ENCODE measurements around the gene HS3ST3A1. TPM values are rescaled to one million over a fixed set of nuclear protein-coding genes. Genes with fewer than 3 reads are reported as not detected.

The HS3ST3A1 gene
- total RNA-seq, 1 experiment from 2014 or later = not detected

- DNase-seq (ENCODE audit: low read depth, low spot score) (no peak), ATAC-seq (no peak)
- TF ChIP-seq, protein P1, sequence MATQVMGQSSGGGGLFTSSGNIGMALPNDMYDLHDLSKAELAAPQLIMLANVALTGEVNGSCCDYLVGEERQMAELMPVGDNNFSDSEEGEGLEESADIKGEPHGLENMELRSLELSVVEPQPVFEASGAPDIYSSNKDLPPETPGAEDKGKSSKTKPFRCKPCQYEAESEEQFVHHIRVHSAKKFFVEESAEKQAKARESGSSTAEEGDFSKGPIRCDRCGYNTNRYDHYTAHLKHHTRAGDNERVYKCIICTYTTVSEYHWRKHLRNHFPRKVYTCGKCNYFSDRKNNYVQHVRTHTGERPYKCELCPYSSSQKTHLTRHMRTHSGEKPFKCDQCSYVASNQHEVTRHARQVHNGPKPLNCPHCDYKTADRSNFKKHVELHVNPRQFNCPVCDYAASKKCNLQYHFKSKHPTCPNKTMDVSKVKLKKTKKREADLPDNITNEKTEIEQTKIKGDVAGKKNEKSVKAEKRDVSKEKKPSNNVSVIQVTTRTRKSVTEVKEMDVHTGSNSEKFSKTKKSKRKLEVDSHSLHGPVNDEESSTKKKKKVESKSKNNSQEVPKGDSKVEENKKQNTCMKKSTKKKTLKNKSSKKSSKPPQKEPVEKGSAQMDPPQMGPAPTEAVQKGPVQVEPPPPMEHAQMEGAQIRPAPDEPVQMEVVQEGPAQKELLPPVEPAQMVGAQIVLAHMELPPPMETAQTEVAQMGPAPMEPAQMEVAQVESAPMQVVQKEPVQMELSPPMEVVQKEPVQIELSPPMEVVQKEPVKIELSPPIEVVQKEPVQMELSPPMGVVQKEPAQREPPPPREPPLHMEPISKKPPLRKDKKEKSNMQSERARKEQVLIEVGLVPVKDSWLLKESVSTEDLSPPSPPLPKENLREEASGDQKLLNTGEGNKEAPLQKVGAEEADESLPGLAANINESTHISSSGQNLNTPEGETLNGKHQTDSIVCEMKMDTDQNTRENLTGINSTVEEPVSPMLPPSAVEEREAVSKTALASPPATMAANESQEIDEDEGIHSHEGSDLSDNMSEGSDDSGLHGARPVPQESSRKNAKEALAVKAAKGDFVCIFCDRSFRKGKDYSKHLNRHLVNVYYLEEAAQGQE (IDR thresholded peaks at IDR 0.05; ENCODE audit: low read depth) = no peak
- no peak for TF ChIP-seq SRF (IDR thresholded peaks at IDR 0.05; ENCODE audit: low read depth)
- TF ChIP-seq SP1 (IDR thresholded peaks at IDR 0.05; ENCODE audit: low read depth) = no peak
- TF ChIP-seq CEBPB (IDR thresholded peaks at IDR 0.05; ENCODE audit: low read depth) = no peak
- TF ChIP-seq TCF7L2 (IDR thresholded peaks at IDR 0.05; ENCODE audit: borderline replicate concordance, extremely low read depth, insufficient read depth, insufficient read length) = no peak
- no peak for TF ChIP-seq ATF3 (IDR thresholded peaks at IDR 0.05)
- no peak for TF ChIP-seq YY1 (IDR thresholded peaks at IDR 0.05; ENCODE audit: extremely low read depth, insufficient replicate concordance, low read depth, low read length)
- TF ChIP-seq EZH2phosphoT487 (IDR thresholded peaks at IDR 0.05; ENCODE audit: borderline replicate concordance) = no peak
- TF ChIP-seq, protein P2, sequence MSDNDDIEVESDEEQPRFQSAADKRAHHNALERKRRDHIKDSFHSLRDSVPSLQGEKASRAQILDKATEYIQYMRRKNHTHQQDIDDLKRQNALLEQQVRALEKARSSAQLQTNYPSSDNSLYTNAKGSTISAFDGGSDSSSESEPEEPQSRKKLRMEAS (IDR thresholded peaks at IDR 0.05) = no peak
- Histone ChIP-seq H3K9me2 (ENCODE audit: insufficient read depth) (no peaks in the 10 kb centered on the region), H3K27me3 (ENCODE audit: insufficient read depth, low read length) (no peaks in the 10 kb centered on the region), H3K4me3 (replicated peaks in 1 of 2; ENCODE audit: low read depth in 1 of 2, low read length in 2 of 2) (no peak overlapping the region), H3K9me3 (ENCODE audit: control insufficient read depth in 1 of 2, insufficient read depth in 1 of 2, low read depth in 1 of 2, low read length in 2 of 2) (no peaks in the 10 kb centered on the region), H3K9ac (ENCODE audit: low read length) (no peak overlapping the region), H3K27ac (ENCODE audit: low read depth, low read length) (no peak overlapping the region), H3K79me2 (ENCODE audit: insufficient read depth, low read length) (no peaks in the 10 kb centered on the region), H4K20me1 (ENCODE audit: insufficient read depth) (no peaks in the 10 kb centered on the region), H2AFZ (ENCODE audit: low read depth, low read length, poor library complexity, severe bottlenecking) (no peak overlapping the region), H3K4me2 (ENCODE audit: low read length) (no peak overlapping the region), H3K36me3 (ENCODE audit: control insufficient read depth in 1 of 2, insufficient read depth in 2 of 2, low read length in 2 of 2) (no peaks in the 10 kb centered on the region), H3K4me1 (ENCODE audit: control insufficient read depth in 1 of 2, insufficient read depth in 2 of 2, low read length in 2 of 2) (peaks cover 0 to 33% of the 10 kb centered on the region in 2 experiments; a peak in 3 of 4 replicates)
- CTCF ChIA-PET = no interaction called here
- RAD21 ChIA-PET (ENCODE audit: low non-redundant PET in 1 of 2, low total read pairs in 2 of 2, uncharacterized antibody in 2 of 2, unreplicated experiment in 2 of 2) = no interaction called here
- POLR2A ChIA-PET = no interaction called here
- intact Hi-C loops (cut with micrococcal nuclease) = no loop called here
- no TSS peak for BruUV-seq (replicated peaks)
Observed at GRCh38 chr17:13560935-13561334, 40.8 kb downstream of the HS3ST3A1 start.
